Measurements from ENCODE around the gene LINGO4.

LINGO4 gene

GRCh38 chr1:151814426-151814825 is 9.2 kb upstream of the LINGO4 start:
- no peak for DNase-seq (ENCODE audit: low read depth, low spot score)

DNA sequence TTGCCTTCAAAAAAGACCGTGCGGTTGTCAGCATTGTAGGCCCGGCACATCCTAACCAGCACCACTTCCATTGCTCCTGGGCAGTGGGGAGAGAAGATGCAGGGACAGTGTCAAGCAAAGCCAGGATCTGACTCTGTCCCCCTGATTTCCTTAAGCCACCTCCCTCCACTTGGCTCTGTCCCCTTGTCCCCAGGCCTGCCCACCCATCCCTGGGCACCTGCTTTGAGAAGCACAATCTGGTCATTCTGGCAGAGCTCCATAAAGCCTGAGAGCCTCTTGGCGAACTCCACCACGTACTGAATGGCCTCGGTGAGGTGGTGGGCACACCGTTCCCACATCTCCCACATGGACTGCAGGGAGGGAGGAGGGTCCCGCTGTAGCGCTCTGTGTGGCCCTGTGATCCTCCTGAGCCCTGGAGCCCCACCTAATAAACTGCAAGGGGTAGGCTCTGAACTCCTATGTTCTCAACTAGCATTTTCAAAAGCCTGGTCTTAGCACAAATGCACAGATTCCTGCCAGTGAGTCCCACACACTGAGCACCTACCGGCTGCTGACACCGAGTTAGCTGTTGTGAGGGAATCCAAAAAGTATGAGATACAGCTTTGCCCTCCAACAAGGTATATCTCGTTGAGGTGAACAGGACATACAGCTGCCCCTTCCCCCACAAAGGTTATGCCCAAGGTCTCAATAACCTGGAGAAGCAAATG is 8.2 kb upstream of the LINGO4 start:
- no peak for DNase-seq (ENCODE audit: low read depth, low spot score)

GRCh38 chr1:151811181-151811580 is 6.0 kb upstream of the LINGO4 start:
- DNase-seq (ENCODE audit: low read depth, low spot score), result no peak

GRCh38 chr1:151809985-151810556 is 4.9 kb upstream of the LINGO4 start:
- DNase-seq (ENCODE audit: low read depth, low spot score), result no peak

DNA sequence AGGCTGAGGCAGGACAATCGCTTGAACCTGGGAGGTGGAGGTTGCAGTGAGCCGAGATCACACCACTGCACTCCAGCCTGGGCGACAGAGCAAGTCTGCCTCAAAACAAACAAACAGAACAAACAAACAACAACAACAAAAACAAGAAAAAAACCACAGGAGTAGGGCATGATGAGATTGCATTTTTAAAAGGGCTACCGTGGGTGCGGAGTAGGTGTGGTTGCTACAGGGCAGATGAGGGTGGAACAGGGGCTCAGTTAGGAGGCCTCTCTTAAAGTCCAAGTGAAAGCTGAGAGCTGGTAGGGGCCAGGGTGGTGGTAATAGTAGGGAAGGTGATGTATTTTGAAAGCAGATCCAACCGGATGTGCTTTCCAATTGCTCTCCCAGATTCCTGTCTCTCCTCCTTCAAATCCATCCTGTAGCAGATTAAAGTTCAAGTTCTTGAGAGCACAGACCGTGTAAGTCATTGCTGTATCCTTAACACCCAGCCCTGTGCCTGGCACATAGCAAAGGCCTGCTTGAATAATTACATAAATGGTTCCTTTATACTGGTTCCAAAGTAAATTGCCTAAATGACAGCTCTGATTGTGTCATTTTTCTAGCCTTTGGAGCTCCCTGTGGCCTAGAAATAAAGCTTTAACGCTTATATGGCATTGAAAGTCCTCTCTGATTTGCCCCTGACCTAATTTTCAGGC is 4.2 kb upstream of the LINGO4 start:
- DNase-seq (ENCODE audit: low read depth, low spot score), result no peak

DNA sequence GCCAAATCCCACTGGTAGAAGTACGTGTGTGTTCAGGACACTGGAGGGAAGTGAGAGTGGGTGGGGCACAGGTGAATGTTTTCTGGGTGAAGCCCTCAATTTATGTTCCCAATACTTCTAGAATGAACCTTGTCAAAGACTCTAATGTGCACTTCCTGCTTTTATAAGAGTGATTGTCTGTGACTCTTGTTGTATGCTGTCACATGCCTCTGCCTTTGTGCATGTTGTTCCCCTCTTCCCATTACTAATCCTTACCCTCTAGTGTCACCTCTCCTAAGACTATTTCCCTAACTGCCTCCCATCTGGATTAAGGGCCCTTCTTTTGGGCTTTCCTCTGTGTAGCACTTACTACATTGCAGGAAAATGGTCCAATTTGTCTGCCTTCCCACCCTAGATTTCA is 2.5 kb upstream of the LINGO4 start:
- no peak for DNase-seq (ENCODE audit: low read depth, low spot score)

GRCh38 chr1:151807131-151807530 is 1.9 kb upstream of the LINGO4 start:
- no peak for DNase-seq (ENCODE audit: low read depth, low spot score)

- DNase-seq (ENCODE audit: low read depth, low spot score), result no peak
Observed at GRCh38 chr1:151806170-151806569, 951 bp upstream of the LINGO4 start.

DNA sequence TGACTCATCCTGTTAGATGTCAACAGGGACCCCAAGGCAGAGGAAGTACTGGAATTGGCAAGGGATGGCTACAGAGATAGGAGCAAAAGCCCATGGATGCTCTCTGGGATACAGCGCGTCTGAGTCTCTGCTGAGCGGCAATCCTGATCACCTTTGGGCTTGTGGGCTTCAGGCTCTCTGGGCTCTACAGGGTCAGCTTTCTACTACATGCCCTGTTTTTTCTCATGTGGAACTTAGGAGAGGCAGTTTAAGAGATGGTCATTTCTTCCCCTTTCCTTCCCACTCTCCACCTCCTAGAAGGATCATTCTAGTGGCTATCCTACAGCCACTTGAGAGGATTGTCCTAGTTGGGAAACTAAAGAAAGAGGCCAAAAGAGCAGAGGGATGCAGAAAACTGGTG is 1.3 kb downstream of the LINGO4 start:
- no peak for DNase-seq (ENCODE audit: low read depth, low spot score)

GRCh38 chr1:151803164-151803563 is 2.1 kb downstream of the LINGO4 start:
- DNase-seq (ENCODE audit: low read depth, low spot score), result no peak

DNA sequence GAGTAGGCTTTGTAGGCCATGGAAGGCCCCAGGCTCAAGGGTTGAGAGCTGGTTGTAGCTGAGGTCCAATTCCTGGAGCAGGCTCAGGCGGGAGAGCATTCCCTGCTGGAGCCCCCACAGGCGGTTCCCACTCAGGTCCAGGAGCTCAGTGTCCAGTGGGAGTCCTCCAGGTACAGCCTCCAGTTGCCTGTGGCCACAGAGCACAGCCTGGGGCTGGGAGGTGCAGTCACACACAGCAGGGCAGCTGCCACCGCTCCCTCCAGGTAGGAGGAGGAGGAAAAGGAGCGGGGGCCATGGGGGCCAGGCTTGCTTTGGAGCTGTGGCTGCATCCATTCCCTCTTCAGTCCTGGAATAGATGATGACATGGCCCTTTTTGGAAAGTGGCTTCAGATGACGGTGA is 2.8 kb downstream of the LINGO4 start:
- no peak for DNase-seq (ENCODE audit: low read depth, low spot score)

DNA sequence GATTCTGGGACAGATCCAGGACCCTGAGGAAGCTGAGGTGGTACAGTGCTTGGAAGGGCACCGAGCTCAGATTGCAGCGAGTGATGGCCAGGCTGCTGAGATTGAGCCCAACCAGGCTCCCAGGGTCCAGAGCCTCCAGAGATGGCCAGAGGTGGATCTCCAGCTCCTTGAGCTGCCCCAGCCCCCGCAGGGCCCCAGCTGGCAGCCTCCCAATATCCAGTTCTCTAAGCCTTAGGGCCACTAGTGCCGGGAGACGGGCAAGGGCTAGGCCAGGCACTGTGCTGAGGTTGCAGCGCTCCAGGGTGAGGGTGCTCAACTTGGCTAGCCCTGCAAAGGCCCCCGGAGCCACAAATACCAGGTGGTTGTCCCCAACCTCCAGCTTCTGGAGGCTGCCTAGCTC is 3.4 kb downstream of the LINGO4 start:
- no peak for DNase-seq (ENCODE audit: low read depth, low spot score)

- DNase-seq (ENCODE audit: low read depth, low spot score), result no peak
Observed at GRCh38 chr1:151801310-151801820, 3.9 kb downstream of the LINGO4 start.

DNA sequence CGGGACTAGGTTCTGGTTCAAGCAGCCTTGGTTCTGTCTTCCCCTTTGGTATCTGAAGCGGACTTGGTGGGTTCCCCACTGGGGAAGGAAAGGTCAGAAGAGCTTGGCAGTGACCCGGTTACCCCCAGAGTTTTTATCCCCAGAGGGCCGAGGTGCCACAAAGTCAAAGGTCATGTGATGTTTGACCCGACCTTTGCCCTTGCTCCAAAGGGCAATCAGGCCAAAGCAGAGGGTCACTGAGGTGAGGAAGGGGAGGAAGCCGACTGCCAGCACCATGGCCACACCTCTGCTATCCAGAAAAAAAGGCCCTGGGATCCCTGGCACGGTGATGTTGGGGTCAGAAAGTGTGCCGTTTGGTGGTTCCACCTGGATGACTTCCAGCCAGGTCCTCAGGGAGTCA is 4.4 kb downstream of the LINGO4 start:
- no peak for DNase-seq (ENCODE audit: low read depth, low spot score)

- no peak for DNase-seq (ENCODE audit: low read depth, low spot score)
Observed at GRCh38 chr1:151799179-151800022, 5.8 kb downstream of the LINGO4 start.

DNA sequence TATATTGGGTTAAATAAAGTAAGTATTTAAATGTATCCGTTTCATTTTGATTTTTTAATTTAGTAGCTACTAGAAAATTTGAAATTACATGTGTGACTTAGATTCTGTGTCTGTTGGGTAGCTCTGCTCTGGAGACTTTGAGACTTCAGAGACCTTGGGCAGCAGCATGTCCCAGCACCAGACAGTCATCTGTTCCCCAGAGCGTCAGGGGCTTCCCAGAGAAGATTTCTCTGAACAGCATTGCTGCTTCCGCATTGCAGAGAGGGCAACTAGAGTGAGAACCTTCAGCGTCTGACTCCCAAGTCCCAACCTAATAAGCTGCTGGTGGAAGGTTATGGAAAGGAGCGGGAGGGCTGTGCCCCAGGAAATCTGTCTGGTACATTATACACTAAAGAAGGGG is 6.6 kb downstream of the LINGO4 start:
- DNase-seq (ENCODE audit: low read depth, low spot score), result no peak

- DNase-seq (ENCODE audit: low read depth, low spot score), result no peak
Observed at GRCh38 chr1:151790940-151791651, 14.1 kb downstream of the LINGO4 start.

GRCh38 chr1:151790071-151790939 is 14.9 kb downstream of the LINGO4 start, which contains the start of gene TDRKH:
TSS of gene TDRKH (minus strand) at chr1:151790500. CDS start at chr1:151783022, 7,478 bp downstream.
- DNase-seq (ENCODE audit: low read depth, low spot score), result peak; percentile 96

- no peak for DNase-seq (ENCODE audit: low read depth, low spot score)
Observed at GRCh38 chr1:151787689-151788088, 17.5 kb downstream of the LINGO4 start.

DNA sequence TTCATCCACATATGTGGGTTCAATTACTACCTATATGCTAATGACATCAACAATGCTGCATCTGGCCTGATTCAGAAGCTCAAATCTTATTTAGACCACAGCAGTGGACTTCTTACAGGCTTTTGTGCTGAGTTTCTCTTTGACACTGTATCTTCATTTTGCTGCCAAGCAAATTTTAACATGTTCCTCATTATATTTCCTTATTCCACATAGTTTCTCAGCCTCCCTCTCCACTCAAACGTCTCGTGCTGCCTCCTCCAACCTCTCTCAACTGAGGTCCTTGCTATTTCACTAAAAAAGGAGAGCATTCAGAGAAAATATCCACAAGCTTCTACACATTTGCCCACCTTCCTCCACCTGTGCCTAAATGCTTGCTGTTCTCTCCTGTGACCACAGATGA is 21.4 kb downstream of the LINGO4 start:
- no peak for DNase-seq (ENCODE audit: low read depth, low spot score)

Data from smooth muscle cell of the brain vasculature (primary cell).